GM19035 (cell line): ENCODE data around the gene ASXL1.
A peak's percentile ranks its signal among the peaks of the same experiment; 100 is the strongest.
"Not testable (repeated sequence)": the region's sequence is repeated elsewhere in the genome, so short reads cannot be mapped to it uniquely, and the experiment has no call there.

Source experiments
- ATAC-seq: cut with Tn5 transposase; IDR thresholded peaks from one replicate; pipeline ENCODE4 v1.9.1; 2021; ENCODE audit not compliant: unreplicated experiment

ASXL1 gene

GRCh38 chr20:32357869-32358631 lies at the start of gene ASXL1:
ASXL1 (plus strand) TSS chr20:32358331; CDS start chr20:32358776, 445 bp downstream.
- peak; percentile 67 for ATAC-seq

- no peak for ATAC-seq
Measured at GRCh38 chr20:32312718-32313424, 45.3 kb upstream of the ASXL1 start.

GRCh38 chr20:32314768-32315167 lies 43.4 kb upstream of the ASXL1 start:
- ATAC-seq, result no peak

- ATAC-seq, result no peak
Measured at GRCh38 chr20:32315399-32315798, 42.7 kb upstream of the ASXL1 start.

- ATAC-seq, result no peak
Measured at GRCh38 chr20:32315891-32316290, 42.2 kb upstream of the ASXL1 start.

GRCh38 chr20:32316667-32317066 lies 41.5 kb upstream of the ASXL1 start:
- no peak for ATAC-seq

- ATAC-seq, result no peak
Measured at GRCh38 chr20:32319100-32319499, 39.0 kb upstream of the ASXL1 start.

GRCh38 chr20:32320305-32320704 lies 37.8 kb upstream of the ASXL1 start:
- ATAC-seq, result no peak

GRCh38 chr20:32321390-32321789 lies 36.7 kb upstream of the ASXL1 start:
- ATAC-seq, result no peak

GRCh38 chr20:32322260-32322659 lies 35.9 kb upstream of the ASXL1 start:
- ATAC-seq, result not testable (repeated sequence)

GRCh38 chr20:32323761-32324160 lies 34.4 kb upstream of the ASXL1 start:
- ATAC-seq, result not testable (repeated sequence)

- no peak for ATAC-seq
Measured at GRCh38 chr20:32325706-32326503, 32.2 kb upstream of the ASXL1 start.

GRCh38 chr20:32326504-32326845 lies 31.7 kb upstream of the ASXL1 start:
- ATAC-seq, result no peak

- no peak for ATAC-seq
Measured at GRCh38 chr20:32327087-32327681, 30.9 kb upstream of the ASXL1 start.

- no peak for ATAC-seq
Measured at GRCh38 chr20:32329817-32330554, 28.1 kb upstream of the ASXL1 start.

- ATAC-seq, result no peak
Measured at GRCh38 chr20:32330555-32330897, 27.6 kb upstream of the ASXL1 start.

- ATAC-seq, result no peak
Measured at GRCh38 chr20:32332614-32333013, 25.5 kb upstream of the ASXL1 start.

- ATAC-seq, result peak; percentile 63
Measured at GRCh38 chr20:32333181-32333987, 24.7 kb upstream of the ASXL1 start.

GRCh38 chr20:32333988-32334885 lies 23.9 kb upstream of the ASXL1 start:
- peak; percentile 28 for ATAC-seq
